NCI-H187 (cell line): ENCODE results near the gene RSL24D1.

Source experiments
- DNase-seq, 2 experiments: peaks; one replicate each; lab custom pipeline; 2025; lab: John Stamatoyannopoulos, UW

The RSL24D1 gene

DNA sequence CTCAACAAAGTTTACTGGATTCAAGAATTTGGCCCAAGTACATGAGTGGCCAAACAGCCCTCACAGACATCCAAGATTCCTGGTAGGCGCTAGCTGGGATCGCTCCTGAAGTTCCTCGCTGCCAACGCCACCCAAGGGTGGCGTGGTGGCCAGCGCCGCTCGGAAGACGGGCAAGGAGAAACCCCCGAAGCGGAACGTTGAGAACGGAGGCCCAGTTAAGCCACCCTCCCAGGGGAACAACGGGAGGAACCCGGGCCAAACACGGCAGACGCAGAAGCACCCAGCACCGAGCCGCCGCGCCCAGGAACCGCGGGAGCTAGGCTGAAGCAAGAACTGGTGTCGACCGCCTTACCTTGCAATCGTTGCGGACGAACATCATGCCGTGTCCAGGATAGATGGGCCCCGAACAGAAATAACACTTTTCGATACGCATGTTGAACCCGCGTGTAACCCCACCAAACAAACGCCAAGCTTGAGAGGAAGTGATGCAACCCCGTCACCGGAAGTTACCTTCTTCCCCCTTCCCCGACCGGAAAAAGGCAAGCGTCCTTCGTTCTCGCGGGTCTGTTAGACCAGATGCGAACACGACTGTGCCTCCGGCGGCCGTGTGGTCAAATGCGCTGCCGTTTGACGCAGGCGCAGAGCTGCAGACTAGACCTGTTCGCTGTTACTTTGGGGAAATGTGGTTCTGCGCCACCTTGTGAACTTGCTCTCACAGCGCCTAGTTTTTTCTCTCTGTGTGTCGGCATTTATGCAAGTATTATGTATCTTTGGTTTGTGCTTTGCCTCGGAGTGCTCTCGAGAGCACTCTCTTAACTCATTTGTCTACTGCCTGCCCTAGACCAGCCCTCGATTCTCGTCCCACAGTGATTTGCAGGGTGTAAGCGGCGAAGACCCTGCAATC is at the start of gene RSL24D1:
Gene RSL24D1 (minus strand): TSS at position 484 of the 904 bp plus-strand sequence. CDS start 51 bp downstream, at position 433.
- peak; percentile 63 to 78 for DNase-seq

DNA sequence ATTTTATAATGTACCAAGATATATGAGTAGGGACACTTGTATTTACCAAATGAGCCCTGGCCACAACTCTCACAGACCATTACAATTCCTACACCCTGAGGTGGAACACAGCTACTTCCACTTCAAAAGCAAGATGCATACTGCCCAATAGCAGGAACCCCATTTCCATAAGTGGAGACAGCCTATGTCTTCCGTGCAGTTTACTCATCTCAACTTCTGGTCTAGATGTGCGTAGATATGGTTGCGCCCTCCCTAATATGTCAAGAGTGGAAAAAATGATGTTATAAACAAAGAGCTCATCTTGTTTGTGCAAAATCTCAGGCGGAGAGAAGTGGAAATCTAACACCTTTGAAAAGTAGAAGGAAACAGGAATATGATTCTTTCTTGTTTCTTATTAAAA is 48.3 kb upstream of the RSL24D1 start:
- DNase-seq: no peak

DNA sequence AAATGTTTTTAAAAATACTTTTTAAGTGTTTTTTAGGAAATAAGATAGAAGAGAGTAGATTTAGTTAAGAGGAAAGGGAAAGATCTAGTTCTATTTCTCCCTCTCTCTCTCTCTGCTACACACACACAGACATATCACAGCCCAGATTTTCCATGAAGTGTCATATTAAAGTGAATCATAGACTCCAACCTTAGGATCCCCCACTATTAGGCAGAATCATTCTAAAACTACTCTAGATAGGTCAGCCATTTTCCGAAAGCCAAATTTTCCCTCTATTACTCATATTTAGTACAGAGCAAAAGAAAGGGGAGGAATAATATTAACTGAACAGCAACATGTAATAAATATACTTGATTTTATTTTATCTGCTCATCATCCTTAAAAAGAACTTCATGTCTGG is 45.1 kb upstream of the RSL24D1 start:
- no peak for DNase-seq

- DNase-seq: no peak
Measured at GRCh38 chr15:55241186-55241585, 44.4 kb upstream of the RSL24D1 start.

DNA sequence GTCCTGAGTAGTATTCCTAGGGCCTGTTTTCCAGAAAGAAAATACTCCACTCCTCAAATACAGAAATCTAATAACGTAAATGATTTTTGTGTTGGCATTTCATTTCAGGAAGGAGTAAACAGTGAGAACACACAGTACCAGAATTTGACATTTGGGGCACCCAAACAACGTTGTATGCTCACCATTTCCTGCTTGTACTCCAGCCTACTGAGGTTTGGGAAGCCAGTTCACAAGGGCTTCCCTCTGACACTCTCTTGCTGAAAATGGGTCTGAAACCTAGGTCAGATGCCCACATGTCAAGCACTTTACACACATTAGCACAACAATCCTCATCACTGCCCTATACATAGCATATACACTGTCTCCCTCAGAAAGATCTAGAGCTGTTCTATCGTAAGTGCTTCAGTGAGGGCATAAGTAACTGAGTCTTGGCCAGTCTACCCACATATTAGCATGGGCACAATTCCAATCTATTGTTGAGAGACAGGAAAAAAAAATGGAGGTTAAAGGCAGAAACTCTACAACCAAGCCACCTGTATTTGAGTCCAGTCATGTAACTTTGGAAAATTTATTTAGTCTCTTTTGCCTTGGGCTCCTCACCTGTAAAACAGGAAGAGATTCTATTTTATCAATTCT is 43.5 kb upstream of the RSL24D1 start:
- no peak for DNase-seq

GRCh38 chr15:55239440-55240124 is 42.8 kb upstream of the RSL24D1 start:
- no peak for DNase-seq

GRCh38 chr15:55238877-55239276 is 42.1 kb upstream of the RSL24D1 start:
- DNase-seq: no peak

- no peak for DNase-seq
Measured at GRCh38 chr15:55237219-55238130, 40.7 kb upstream of the RSL24D1 start.

DNA sequence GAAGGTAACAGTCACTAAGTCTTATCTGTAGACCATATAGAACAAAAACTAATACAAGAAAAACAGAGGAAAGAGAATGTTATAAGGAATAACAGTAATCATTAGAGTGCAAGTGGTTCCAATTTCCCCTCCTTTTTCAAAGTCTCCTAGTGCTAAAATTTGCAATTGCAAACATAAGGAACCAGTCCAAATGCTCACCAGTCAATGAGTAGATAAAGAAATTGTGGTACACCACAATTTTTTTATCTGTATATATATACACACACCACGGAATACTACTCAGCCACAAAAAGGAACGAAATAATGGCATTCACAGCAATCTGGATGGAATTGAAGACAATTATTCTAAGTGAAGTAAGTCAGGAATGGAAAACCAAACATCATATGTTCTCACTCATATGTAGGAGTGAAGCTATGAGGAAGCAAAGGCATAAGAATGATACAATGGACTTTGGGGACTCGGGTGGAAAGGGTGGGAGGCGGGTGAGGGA is 38.9 kb upstream of the RSL24D1 start:
- DNase-seq: no peak

DNA sequence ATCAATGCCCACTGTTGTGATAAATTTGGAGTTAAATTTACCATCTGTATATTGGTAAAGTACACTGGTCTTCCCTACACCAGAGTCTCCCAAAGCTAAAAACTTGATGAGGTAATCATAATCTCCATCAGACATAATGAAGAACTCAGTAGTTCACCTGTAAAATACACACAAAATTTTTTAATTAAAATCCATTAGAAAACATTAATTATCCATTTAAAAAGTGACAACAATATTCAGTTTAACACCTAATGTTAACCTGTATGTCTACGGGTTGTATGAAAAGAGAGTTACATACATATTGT is 38.0 kb upstream of the RSL24D1 start:
- no peak for DNase-seq

DNA sequence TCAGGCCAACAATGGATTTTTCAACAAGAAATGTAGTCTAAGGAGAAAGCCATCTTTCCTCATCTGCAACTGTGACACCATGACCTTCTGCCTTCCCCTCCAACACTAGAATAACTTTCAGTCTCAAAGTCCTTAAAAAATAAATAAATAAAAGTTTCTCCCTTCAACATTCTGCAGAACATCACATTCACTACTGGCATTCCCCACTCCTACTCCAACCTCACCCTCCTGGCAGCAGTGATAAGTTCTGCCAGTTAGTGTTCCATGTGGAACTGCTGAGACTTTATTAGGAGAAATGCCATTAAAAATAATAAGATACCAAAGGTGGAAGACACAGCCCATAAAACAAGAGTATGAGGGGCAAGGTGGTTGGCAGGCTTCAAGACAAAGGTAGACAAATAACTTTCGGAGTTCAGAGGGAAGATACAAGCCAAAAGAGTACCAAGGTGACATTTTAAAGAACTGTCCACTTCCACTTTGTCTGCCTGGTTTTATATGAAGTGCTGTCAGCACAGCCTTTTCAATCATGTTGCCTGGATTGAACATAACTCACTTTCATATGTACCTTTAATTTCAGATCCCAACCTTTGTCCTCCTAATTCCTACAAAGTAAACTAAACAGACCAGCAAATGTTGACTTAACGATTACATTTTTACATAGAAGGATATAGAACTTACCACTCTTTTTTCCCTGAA is 37.5 kb upstream of the RSL24D1 start:
- no peak for DNase-seq

GRCh38 chr15:55231455-55231854 is 34.7 kb upstream of the RSL24D1 start:
- DNase-seq: no peak

DNA sequence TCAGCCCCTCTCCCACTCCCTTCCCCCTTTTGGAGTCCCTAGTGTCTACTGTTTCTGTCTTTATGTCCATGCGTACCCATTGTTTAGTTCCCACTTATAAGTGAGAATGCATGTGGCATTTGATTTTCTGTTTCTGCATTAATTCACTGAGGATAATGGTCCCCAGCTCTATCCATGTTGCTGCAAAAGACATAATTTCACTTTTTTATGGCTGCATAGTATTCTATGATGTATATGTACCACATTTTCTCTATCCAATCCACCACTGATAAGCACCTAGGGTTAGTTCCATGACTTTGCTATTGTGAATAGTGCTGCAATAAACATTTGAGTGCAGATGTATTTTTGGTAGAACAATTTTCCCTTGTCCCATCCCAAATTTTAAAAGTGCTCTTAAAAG is 34.2 kb upstream of the RSL24D1 start:
- no peak for DNase-seq

DNA sequence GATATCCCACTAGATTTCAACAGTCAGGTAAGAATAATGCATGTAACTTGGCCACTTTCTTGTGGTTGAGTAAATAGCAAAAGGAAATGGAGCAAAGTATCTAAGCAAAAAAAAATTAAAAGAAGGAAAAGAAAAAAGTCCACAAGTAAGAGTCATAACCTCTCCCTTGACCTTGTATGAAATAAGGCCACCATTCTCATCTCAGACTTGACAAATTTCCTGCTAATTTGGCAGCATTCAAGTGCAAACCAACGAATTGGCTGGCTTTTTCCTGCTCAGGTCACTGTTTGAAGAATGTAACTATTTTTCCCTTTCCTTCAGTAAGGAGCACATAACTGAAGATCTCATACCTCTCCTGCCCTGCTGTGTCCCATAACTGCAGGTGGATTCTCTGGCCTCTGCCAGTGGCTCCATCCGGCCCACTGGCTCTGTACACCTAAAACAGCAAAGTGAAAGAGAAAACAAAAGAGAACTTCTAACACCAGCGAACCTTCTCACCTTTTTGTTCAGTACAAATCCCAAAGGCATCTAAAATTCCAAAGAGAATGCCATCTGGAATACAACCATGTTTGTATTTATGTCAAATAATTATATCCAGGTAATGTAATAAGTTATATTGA is 33.4 kb upstream of the RSL24D1 start:
- DNase-seq: no peak

- DNase-seq: no peak
Measured at GRCh38 chr15:55226127-55226526, 29.4 kb upstream of the RSL24D1 start.

GRCh38 chr15:55224892-55225291 is 28.2 kb upstream of the RSL24D1 start:
- DNase-seq: no peak

- no peak for DNase-seq
Measured at GRCh38 chr15:55222588-55222987, 25.8 kb upstream of the RSL24D1 start.

- no peak for DNase-seq
Measured at GRCh38 chr15:55221090-55222011, 24.6 kb upstream of the RSL24D1 start.

GRCh38 chr15:55220606-55221005 is 23.9 kb upstream of the RSL24D1 start:
- DNase-seq: no peak

DNA sequence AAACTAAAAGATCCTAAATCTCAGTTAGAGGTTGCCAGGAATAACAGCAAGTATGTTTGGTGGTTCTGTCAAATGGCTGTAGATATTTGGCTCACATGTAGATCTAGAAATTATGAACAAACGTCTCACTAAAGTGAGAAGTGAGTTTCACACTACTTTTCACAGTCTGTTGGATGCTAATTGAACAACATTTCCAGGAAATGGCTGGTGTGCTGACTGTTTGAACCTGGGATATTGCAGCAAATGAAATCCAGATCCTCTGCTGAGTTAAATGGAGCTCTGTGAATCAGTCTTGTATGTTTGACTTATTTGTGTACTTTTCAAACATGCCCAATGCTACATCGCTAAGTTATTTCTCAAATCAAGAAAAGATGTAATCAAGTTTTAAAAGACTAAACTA is 21.3 kb upstream of the RSL24D1 start:
- DNase-seq: no peak
